ENCODE results near the gene NCBP1. TPM values are rescaled to one million over a fixed set of nuclear protein-coding genes. Genes with fewer than 3 reads are reported as not detected.

Gene NCBP1
- total and polyA plus RNA-seq, 7 donors = 7.1 to 22.1 (median 14.6) TPM

GRCh38 chr9:97706246-97706645 lies 72.6 kb downstream of the NCBP1 start:
- no peaks in the 10 kb centered on the region for H3K27me3 ChIP-seq (ENCODE audit: insufficient read depth in 3 of 3, low read length in 2 of 3)
- H3K4me3 ChIP-seq = no peak overlapping the region
- H3K27ac ChIP-seq = no peak overlapping the region
- no peaks in the 10 kb centered on the region for H3K9me3 ChIP-seq
- no peaks in the 10 kb centered on the region for H3K36me3 ChIP-seq (ENCODE audit: insufficient read depth in 1 of 2, low read depth in 1 of 2)
- WGBS, 3 donors = 55 to 64% (median 57%) methylated on average over 2 of the region's 2 CpGs
- ATAC-seq (no peak), DNase-seq (no peak)
- no peak for TF ChIP-seq CTCF (IDR thresholded peaks at IDR 0.05)
- no peaks in the 10 kb centered on the region for H3K4me1 ChIP-seq
- intact Hi-C loops (cut with DNase I) = no loop called here

- H3K27ac ChIP-seq = no peak overlapping the region
- ATAC-seq (peak; percentile 73 to 93 (median 84)), DNase-seq (no peak)
- no peak overlapping the region for H3K4me3 ChIP-seq
- intact Hi-C loops (cut with DNase I) = loop anchor here (2.0 to 10.0 kb wide), 4 partner anchors 64 to 544 kb away; partner anchors contain the start of gene TBC1D2 (in 1 of the 2)
- no peaks in the 10 kb centered on the region for H3K27me3 ChIP-seq (ENCODE audit: insufficient read depth in 3 of 3, low read length in 2 of 3)
- H3K36me3 ChIP-seq (ENCODE audit: insufficient read depth in 1 of 2, low read depth in 1 of 2) = no peaks in the 10 kb centered on the region
- H3K4me1 ChIP-seq = no peaks in the 10 kb centered on the region
- H3K9me3 ChIP-seq = no peaks in the 10 kb centered on the region
- 23 to 24% (median 23%) methylated on average over 9 of the region's 9 CpGs for WGBS, 3 donors
- peak; percentile 84 for TF ChIP-seq CTCF (IDR thresholded peaks at IDR 0.05)
These were observed 77.0 kb downstream of the NCBP1 start for GRCh38 chr9:97710356-97711222.

GRCh38 chr9:97711223-97711626 lies 77.6 kb downstream of the NCBP1 start:
- H3K4me3 ChIP-seq = no peak overlapping the region
- H3K36me3 ChIP-seq (ENCODE audit: insufficient read depth in 1 of 2, low read depth in 1 of 2) = no peaks in the 10 kb centered on the region
- 30 to 36% (median 34%) methylated on average over 12 of the region's 12 CpGs for WGBS, 3 donors
- no peaks in the 10 kb centered on the region for H3K9me3 ChIP-seq
- intact Hi-C loops (cut with DNase I) = loop anchor here (2.0 to 10.0 kb wide), 4 partner anchors 64 to 544 kb away; partner anchors contain the start of gene TBC1D2 (in 1 of the 2)
- no peak for ATAC-seq
- TF ChIP-seq CTCF (IDR thresholded peaks at IDR 0.05) = no peak
- no peaks in the 10 kb centered on the region for H3K27me3 ChIP-seq (ENCODE audit: insufficient read depth in 3 of 3, low read length in 2 of 3)
- no peak overlapping the region for H3K27ac ChIP-seq
- no peak for DNase-seq
- H3K4me1 ChIP-seq = no peaks in the 10 kb centered on the region

GRCh38 chr9:97714435-97714834 lies 80.8 kb downstream of the NCBP1 start:
- intact Hi-C loops (cut with DNase I) = loop anchor here (10.0 kb wide), 2 partner anchors 60 to 540 kb away; partner anchors contain the start of gene TBC1D2 (in 1 of the 2)
- no peak overlapping the region for H3K27ac ChIP-seq
- TF ChIP-seq CTCF (IDR thresholded peaks at IDR 0.05) = no peak
- no peaks in the 10 kb centered on the region for H3K36me3 ChIP-seq (ENCODE audit: insufficient read depth in 1 of 2, low read depth in 1 of 2)
- DNase-seq (no peak), ATAC-seq (no peak)
- no peak overlapping the region for H3K4me3 ChIP-seq
- no peaks in the 10 kb centered on the region for H3K4me1 ChIP-seq
- WGBS, 3 donors = 57 to 67% (median 67%) methylated on average over 3 of the region's 3 CpGs
- no peaks in the 10 kb centered on the region for H3K9me3 ChIP-seq
- no peaks in the 10 kb centered on the region for H3K27me3 ChIP-seq (ENCODE audit: insufficient read depth in 3 of 3, low read length in 2 of 3)

All from psoas muscle (tissue), 8 donors.